Retinal pigment epithelial cell (primary cell): Measurements from ENCODE around the gene SYT17.

Source experiments
- DNase-seq: peaks from one replicate; pipeline ENCODE4 v3.0.0-alpha.2; 2010; ENCODE audit warnings: low read depth
- H3K4me3 ChIP-seq: 2 replicates; pipeline ENCODE4 v1.5.1; 2011; ENCODE audit warnings: mild to moderate bottlenecking, low read length, control low read depth, moderate library complexity
- CTCF ChIP-seq: conservative IDR thresholded peaks from 2 replicates; pipeline ENCODE4 v1.5.1; 2011; ENCODE audit warnings: low read depth, low read length, control low read depth, inconsistent platforms

Gene SYT17

DNA sequence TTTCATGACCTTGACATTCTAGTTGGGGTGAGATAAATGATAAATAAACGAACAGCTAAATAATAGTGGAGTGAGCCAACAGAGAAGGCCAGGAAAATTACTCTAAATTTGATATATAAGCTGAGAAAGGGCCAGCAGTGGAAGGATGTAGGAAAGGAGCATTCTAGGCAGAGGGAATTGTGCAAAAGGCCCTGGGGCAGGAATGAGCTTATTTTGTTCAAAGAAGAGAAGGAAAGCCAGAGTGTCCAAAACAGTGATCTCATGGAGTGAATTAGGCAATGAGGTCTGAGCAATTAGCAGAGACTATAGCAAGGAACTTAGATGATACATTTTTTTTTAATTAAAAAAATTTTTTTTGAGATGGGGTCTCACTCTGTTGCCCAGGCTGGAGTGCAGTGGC, 74.1 kb downstream of the SYT17 start:
- H3K4me3 ChIP-seq, result no peak overlapping the region
- TF ChIP-seq CTCF, result no peak
- no peak for DNase-seq

DNA sequence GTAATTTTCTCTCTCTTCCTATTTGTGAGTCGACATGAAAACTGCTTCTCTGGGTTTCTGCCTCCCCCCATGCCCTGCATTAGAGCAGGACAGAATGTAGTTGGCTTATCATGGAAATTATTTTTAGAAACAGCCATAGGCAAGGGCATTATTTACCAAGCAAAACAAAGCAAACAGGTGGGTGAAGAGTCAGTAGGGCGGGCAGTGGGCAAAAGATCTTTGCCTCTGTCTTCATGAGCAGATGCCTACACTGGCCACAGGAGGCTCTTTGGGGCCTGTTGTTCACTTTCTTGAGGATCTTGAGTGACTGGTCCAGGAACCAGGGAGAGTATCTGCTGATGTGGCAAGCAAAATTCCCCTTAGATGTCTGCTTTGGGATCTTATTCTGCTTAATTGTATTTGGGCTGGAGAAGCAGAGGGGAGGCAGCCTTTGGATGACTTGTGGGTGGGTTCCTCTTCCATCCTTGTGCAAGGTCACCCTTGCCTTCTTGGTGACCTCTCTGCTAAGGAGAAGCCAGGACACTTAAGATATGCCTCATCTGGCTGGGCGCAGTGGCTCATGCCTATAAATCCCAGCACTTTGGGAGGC, 75.0 kb downstream of the SYT17 start:
- DNase-seq, result no peak
- no peak for TF ChIP-seq CTCF
- H3K4me3 ChIP-seq, result no peak overlapping the region

DNA sequence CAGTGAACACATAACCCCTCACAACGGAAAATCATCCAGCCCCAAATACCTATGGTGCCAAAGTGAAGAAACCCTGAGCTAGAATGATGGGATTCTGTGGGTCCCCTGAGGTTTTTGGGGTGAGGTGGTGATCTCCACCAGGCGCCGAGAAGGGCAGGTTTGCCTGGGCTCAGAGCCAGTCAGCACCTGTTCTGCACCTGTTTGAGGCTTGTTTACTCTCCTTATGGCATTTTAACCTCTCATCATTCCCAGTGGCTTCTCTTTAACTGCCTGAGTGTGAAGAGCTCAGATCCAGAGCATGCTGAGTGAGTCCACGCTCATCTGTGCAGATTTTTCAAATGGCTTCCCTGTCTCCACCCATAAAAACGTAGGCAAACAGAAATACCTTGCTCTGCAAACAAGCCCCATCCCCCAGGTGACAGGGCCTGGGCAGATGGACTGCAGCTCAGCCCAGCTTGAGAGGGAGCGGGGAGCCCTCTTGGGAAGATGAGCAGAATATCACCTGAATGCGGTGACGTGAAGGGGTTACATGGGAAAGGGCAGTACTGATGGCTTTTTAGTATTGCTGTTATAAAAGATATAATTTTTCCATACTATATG, 77.4 kb downstream of the SYT17 start:
- DNase-seq, result no peak
- no peak overlapping the region for H3K4me3 ChIP-seq
- no peak for TF ChIP-seq CTCF

- H3K4me3 ChIP-seq, result no peak overlapping the region
- DNase-seq, result no peak
- TF ChIP-seq CTCF, result no peak
Measured at GRCh38 chr16:19252904-19253303, 84.9 kb downstream of the SYT17 start.

DNA sequence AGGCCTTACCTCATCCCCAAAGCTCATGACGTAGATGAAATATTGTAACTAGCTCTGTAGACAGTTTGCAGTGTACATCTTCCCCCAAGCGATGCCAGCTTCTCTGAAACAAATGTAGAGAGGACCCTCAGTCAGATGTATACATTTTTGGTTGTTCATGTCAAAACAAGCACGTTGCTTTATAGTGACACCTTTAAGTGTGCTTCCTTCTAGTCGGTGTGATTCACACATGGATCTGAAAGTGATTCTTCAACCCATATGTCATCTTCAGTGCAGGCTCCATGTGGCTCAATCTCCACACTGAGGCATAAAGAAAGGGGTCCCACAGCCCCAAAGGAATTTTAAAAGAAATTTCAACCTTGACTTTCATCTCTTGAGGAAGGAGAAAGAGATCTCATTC, 86.6 kb downstream of the SYT17 start:
- H3K4me3 ChIP-seq, result no peak overlapping the region
- DNase-seq, result no peak
- TF ChIP-seq CTCF, result no peak

- no peak for TF ChIP-seq CTCF
- H3K4me3 ChIP-seq, result no peak overlapping the region
- DNase-seq, result no peak
Measured at GRCh38 chr16:19264123-19264673, 96.2 kb downstream of the SYT17 start.

DNA sequence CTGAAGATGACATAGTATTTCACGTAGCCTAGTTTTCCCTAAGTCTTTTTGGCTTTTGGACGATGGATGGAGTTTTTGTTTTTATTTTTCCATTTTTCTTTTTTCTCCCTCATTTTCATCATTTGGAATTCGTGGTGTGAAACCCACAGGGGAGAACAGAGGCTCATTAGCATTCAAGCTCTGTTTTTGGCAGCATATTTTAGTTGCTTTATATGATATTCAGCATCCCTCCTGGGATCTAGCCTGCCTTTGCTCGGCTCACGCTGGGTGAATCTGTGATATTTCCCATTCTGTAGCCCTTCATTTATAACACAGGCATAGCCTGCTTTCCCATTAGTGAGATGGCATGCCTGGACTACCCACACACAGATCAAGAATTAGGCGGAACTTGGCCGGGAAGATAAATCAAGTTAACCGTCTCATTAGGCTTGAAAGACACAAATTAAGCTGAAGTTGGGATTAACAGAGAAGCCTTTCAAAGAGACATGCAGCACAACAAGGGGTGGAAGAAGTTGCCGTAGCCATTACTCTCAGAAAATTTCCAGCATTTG, 97.4 kb downstream of the SYT17 start:
- H3K4me3 ChIP-seq, result no peak overlapping the region
- DNase-seq, result no peak
- TF ChIP-seq CTCF, result no peak
